ENCODE data around the gene ZNF785.

GRCh38 chr16:30622455-30623032, 37.0 kb upstream of the ZNF785 start:
- TF ChIP-seq POLR2A (IDR thresholded peaks at IDR 0.05) (no peak), CTCF (IDR thresholded peaks at IDR 0.05) (no peak), POLR2AphosphoS5 (IDR thresholded peaks at IDR 0.05) (no peak), EP300 (IDR thresholded peaks at IDR 0.05) (no peak)

Measured in gastroesophageal sphincter (tissue), 3 donors.